K562 (cell line): ENCODE data around the gene SLC33A1. TPM values are rescaled to one million over a fixed set of nuclear protein-coding genes. Genes with fewer than 3 reads are reported as not detected.

ENCODE experiments used
- ARNT ChIP-seq, 2 experiments: fragments of 450-650 bp; IDR thresholded peaks; 2 replicates each; pipeline ENCODE4 v1.6.1; 2016; ENCODE audit warnings: mild to moderate bottlenecking in 1 of 2
- BDP1 ChIP-seq: IDR thresholded peaks from 3 replicates; pipeline ENCODE4 v1.6.1; 2011; ENCODE audit not compliant: insufficient read length, insufficient read depth
- CHD1 ChIP-seq: fragments of 200-600 bp; sonication (generic); IDR thresholded peaks from one replicate; pipeline ENCODE4 v1.6.1; 2012; ENCODE audit warnings: mild to moderate bottlenecking, moderate library complexity, low read length, inconsistent platforms
- CUX1 ChIP-seq: fragments of 200-800 bp; sonication (Bioruptor generic); IDR thresholded peaks from 2 replicates; pipeline ENCODE4 v1.6.1; 2016; ENCODE audit warnings: missing genetic modification characterization, missing compliant biosample characterization
- EHMT2 ChIP-seq: fragments of 450-650 bp; IDR thresholded peaks from 2 replicates; pipeline ENCODE4 v1.6.1; 2018; ENCODE audit warnings: antibody characterized with exemption
- ELF1 ChIP-seq: fragments of 200-800 bp; sonication (Bioruptor generic); IDR thresholded peaks from 2 replicates; pipeline ENCODE4 v1.6.1; 2016; ENCODE audit warnings: missing genetic modification characterization, missing compliant biosample characterization
- ELF4 ChIP-seq: fragments of 450-650 bp; formaldehyde crosslinking; IDR thresholded peaks from 2 replicates; pipeline ENCODE4 v1.4.0; 2022; ENCODE audit warnings: missing genetic modification characterization
- ETV6 ChIP-seq, 3 experiments: fragments of 150-350 bp in 1 of 3; sonication (generic) in 1 of 3; formaldehyde crosslinking in 1 of 3; IDR thresholded peaks; 2 replicates each; pipeline versions ENCODE4 v1.6.1 to v1.8.0; 2014 to 2022; ENCODE audit warnings: borderline replicate concordance in 2 of 3, low read depth in 2 of 3, antibody characterized with exemption in 1 of 3, low read length in 1 of 3, mild to moderate bottlenecking in 1 of 3, missing genetic modification reagents in 1 of 3
- FOXJ2 ChIP-seq: fragments of 200-800 bp; sonication (Bioruptor generic); IDR thresholded peaks from 2 replicates; pipeline ENCODE4 v1.6.1; 2016; ENCODE audit warnings: missing genetic modification characterization, missing compliant biosample characterization
- HMG20B ChIP-seq: fragments of 250-450 bp; sonication (Bioruptor Pico); IDR thresholded peaks from 2 replicates; pipeline ENCODE4 v1.5.0; 2021; ENCODE audit warnings: mild to moderate bottlenecking
- HMGN3 ChIP-seq: IDR thresholded peaks from 2 replicates; pipeline ENCODE4 v1.6.1; 2011; ENCODE audit warnings: borderline replicate concordance, low read depth, mild to moderate bottlenecking, mixed read lengths, low read length; ENCODE audit not compliant: insufficient read length; ENCODE audit errors: extremely low read depth
- KLF16 ChIP-seq: IDR thresholded peaks from 2 replicates; pipeline ENCODE4 v1.6.1; 2016; ENCODE audit warnings: antibody characterized with exemption
- PHB2 ChIP-seq: fragments of 450-650 bp; IDR thresholded peaks from 2 replicates; pipeline ENCODE4 v1.6.1; 2017; ENCODE audit warnings: low read depth
- PRMT5 ChIP-seq: sonication (generic); formaldehyde crosslinking; IDR thresholded peaks from 2 replicates; pipeline ENCODE4 v1.5.0; 2020; ENCODE audit warnings: missing genetic modification reagents
- RCOR1 ChIP-seq, 2 experiments: IDR thresholded peaks; 2 replicates each; pipeline ENCODE4 v1.6.1; 2012; ENCODE audit warnings: low read depth in 2 of 2, low read length in 2 of 2, borderline replicate concordance in 1 of 2, improper control_type of control experiment in 1 of 2
- SAP30 ChIP-seq: fragments of 200-600 bp; sonication (generic); IDR thresholded peaks from 2 replicates; pipeline ENCODE4 v1.6.1; 2012; ENCODE audit warnings: borderline replicate concordance, low read depth, mild to moderate bottlenecking, moderate library complexity, low read length, control low read depth, inconsistent platforms; ENCODE audit not compliant: insufficient read depth, poor library complexity, severe bottlenecking
- TSHZ1 ChIP-seq: fragments of 250-450 bp; sonication (Bioruptor Pico); IDR thresholded peaks from 2 replicates; pipeline ENCODE4 v1.4.0; 2020; ENCODE audit warnings: mild to moderate bottlenecking, moderate library complexity
- ZNF12 ChIP-seq: sonication (generic); formaldehyde crosslinking; IDR thresholded peaks from 2 replicates; pipeline ENCODE4 v1.4.0; 2020; ENCODE audit warnings: mild to moderate bottlenecking, missing genetic modification reagents
- ZNF212 ChIP-seq: fragments of 450-650 bp; formaldehyde crosslinking; IDR thresholded peaks from 2 replicates; pipeline ENCODE4 v1.4.0; 2020; ENCODE audit warnings: mild to moderate bottlenecking
- ZNF583 ChIP-seq: fragments of 250-450 bp; sonication (Bioruptor Pico); IDR thresholded peaks from 2 replicates; pipeline ENCODE4 v1.4.0; 2020
- ZNF695 ChIP-seq: fragments of 450-650 bp; formaldehyde crosslinking; IDR thresholded peaks from 2 replicates; pipeline ENCODE4 v1.4.0; 2020; ENCODE audit warnings: mild to moderate bottlenecking, moderate library complexity
- polyA plus RNA-seq, 8 experiments: library from polyadenylated mRNA; depleted of rRNA in 4 of 8; stranded (reverse) in 5 of 8; unstranded in 3 of 8; fragments of >200 nt; fragmentation: Nextera tagmentation in 2 of 8; fragmentation: Illumina TruSeq in 1 of 8; extraction: Ambion mirVana in 2 of 8; extraction: Trizol in 1 of 8; gene quantifications; 2 replicates each; pipeline versions ENCODE4 v1.2.1 to v1.2.3, GENCODE V29; 2011 to 2014; ENCODE audit warnings: inconsistent platforms in 1 of 8, missing spikeins in 1 of 8
- total RNA-seq, 7 experiments: library from RNA; depleted of rRNA in 6 of 7; stranded (reverse); fragments of >200 nt in 6 of 7; fragmentation: Illumina TruSeq in 2 of 7; extraction: Trizol in 2 of 7; gene quantifications; 2 replicates each; pipeline versions ENCODE4 v1.2.1 to v1.2.3, GENCODE V29; 2011 to 2021; ENCODE audit warnings: low replicate concordance in 1 of 7

The SLC33A1 gene
- total and polyA plus RNA-seq, 9 of the 15 experiments (the other 6 are each of a cell fraction or from before 2014, with no cell fraction given): 6.2 to 26.8 (median 19.6) TPM

- TF ChIP-seq ELF1 (tag) (no peak), PRMT5 (CRISPR knock-in tag) (no peak), TSHZ1 (CRISPR knock-in tag) (no peak), CHD1 (no peak), ZNF695 (CRISPR knock-in tag) (no peak), CUX1 (CRISPR knock-in tag) (0 out of 2 replicates have a peak, but pooled peaks have one; percentile 29), ZNF212 (CRISPR knock-in tag) (no peak), ETV6 (IDR thresholded peaks at IDR 0.05; ENCODE audit: borderline replicate concordance in 1 of 2, low read depth in 2 of 2, low read length in 1 of 2) (no peak), ETV6 (CRISPR knock-in tag; IDR thresholded peaks at IDR 0.05; ENCODE audit: borderline replicate concordance) (no peak), FOXJ2 (no peak), PHB2 (no peak), HMGN3 (no peak), KLF16 (peak; percentile 73), SAP30 (no peak), ARNT (IDR thresholded peaks at IDR 0.05) (peak; percentile 42 to 91; a peak in 3 of 4 replicates), RCOR1 (IDR thresholded peaks at IDR 0.05; ENCODE audit: borderline replicate concordance in 1 of 2, low read depth in 2 of 2, low read length in 2 of 2) (peak in 1 of 2 experiments; percentile 73; a peak in 2 of 4 replicates), EHMT2 (peak; percentile 88), ZNF583 (no peak), ELF4 (CRISPR knock-in tag) (0 out of 2 replicates have a peak, but pooled peaks have one; percentile 44), HMG20B (no peak), BDP1 (no peak), ZNF12 (CRISPR knock-in tag) (no peak)
Observed at GRCh38 chr3:155890671-155891190, 36.5 kb upstream of the SLC33A1 start (continued).
